Pulmonary artery endothelial cell (primary cell): ENCODE results near the gene HIVEP3. TPM values are rescaled to one million over a fixed set of nuclear protein-coding genes. Genes with fewer than 3 reads are reported as not detected.

Source experiments
- DNase-seq: peaks from one replicate; pipeline ENCODE4 v3.0.0-alpha.2; 2011; ENCODE audit warnings: low read depth, low spot score
- total RNA-seq: library from RNA; depleted of rRNA; stranded (reverse); fragments of >200 nt; gene quantifications from 2 replicates; pipeline ENCODE4 v1.2.3, GENCODE V29; 2014

HIVEP3 gene
- total RNA-seq, 1 donor from 2014 or later = 1.1 TPM

DNA sequence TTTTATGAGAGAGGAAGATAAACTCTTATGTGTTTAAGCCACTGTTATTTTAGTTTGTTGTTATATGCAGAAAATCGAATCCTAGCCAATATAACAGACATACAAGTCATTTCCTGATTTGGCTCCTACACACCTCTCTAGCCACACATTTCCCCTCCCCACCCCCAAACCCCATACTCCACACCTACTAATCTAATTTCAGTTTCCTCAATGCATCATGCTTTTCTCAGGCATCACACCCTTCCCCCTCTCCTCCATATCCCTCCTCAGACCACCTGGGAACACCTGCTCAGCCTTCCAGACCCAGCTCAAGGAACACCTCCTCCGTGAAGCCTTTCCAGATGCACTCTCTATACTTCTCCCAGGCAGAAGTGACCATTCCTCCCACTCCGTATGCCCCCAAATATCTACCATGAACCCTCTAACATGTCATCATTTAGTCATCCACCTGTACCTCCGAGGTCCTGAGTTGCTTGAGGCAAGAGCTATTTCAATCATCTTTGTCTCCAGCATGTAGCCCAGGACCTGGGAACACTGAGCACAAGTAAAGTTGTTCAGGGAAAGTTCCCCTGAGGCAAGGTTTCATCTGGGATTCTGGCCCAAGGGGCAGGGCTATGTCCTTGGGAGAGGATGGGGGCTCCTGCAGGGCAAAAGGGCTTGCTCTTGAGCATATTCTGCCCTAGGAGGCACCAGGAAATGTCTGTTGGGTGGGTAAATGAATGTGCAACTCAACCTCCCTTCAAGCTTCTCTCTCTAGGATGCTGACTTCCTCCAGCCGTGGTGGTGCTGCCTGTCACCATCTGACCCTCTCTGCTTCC is 126.8 kb downstream of the HIVEP3 start:
- no peak for DNase-seq

DNA sequence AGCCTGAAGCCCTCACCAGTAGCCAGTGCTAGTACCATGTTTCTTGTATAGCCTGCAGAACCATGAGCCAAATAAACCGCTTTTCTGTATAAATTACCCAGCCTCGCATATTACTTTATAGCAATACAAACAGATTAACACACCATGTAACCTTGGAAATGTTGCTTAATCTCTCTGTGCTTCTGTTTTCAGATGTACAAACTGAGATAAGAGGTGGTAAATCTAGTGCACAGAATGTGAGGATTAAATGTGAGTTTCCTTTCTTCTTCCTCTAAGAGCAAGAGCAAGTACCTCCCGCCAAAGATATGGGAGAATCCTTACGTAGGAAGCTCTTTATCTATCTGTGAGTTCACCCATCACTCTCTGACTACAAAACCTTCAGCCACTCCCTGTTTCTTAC is 128.4 kb downstream of the HIVEP3 start:
- DNase-seq = no peak

DNA sequence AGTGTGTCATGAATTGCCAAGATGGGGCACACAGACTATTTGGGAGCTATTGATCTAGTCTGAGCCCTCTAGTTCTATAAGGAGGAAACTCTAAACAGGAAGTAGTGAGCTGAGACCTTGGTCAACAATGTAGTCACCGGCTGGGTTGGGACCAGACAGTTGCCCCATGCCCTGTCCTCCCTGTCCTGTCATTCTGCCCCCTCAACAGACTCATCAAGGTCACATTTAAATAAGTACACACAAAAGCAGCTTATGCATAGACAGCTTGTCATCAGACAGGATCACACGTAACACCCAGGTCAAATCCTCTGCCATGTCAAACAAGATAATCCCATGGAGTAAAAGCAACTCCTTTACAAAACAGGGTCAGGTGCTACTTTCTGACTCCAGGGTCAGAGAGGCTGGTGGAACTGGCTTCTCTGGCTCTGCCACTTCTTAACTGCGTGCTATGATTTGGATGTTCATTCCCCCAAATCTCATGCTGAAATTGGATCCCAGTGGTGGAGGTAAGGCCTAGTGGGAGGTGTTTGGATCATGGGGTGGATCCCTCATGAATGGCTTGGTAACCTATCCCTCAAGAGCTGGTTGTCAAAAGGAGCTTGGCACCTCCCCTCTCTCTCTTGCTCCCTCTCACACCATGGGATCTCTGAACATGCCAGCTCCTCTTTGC is 128.9 kb downstream of the HIVEP3 start:
- DNase-seq = no peak

DNA sequence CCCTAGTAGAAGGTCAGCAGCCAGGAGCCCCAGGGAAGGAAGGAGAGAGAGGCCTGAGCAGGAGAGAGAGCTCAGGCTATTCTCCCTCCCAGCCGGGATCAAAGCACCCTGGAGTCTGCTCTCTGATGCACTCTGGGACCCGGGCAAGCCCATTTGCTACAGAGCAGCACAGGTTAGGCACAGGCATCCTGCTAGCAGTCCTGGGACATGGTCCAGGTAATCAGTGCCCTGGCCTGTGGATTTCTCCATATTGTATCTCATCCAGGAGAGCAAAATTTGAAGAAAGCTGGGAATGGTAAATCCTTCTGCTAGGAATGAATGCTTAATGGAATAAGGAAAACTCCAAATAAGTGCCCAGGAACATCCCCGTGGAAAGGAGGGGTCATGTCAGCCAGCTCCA is 130.3 kb downstream of the HIVEP3 start:
- DNase-seq = no peak

DNA sequence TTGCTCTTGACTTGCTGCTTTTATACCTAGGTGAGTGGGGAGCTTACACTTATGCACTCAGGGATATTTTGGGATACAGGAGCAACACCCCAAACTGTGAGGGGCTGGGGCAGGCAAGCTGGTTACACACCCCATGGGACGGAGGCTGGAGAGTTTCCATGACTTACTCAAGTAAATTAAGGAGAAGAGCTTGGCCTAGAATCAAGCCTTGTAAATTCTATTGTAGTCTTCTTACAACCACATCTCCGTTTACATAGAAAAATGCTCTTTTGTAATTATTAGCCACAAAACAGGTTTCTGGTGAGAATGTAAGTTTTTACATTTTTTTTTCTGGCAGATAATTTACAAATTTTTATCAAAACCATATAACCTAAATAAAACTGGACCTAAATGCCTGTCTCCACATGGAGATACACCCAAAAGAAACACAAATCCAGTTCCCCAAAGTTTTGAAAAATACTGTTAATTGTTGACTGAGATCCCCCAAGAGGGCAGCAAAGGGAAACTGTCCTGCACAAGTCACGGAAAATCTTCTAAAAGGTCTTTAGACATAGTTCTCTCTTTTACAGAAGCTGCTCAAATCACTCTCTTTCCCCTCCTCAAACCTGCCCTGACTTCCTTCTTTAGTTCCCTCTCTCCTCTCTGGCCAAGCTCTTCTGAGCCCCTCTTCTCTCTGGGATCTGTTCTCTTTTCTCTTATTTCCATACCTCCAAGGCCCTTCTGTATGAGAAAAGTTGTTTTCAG is 134.0 kb downstream of the HIVEP3 start:
- no peak for DNase-seq

DNA sequence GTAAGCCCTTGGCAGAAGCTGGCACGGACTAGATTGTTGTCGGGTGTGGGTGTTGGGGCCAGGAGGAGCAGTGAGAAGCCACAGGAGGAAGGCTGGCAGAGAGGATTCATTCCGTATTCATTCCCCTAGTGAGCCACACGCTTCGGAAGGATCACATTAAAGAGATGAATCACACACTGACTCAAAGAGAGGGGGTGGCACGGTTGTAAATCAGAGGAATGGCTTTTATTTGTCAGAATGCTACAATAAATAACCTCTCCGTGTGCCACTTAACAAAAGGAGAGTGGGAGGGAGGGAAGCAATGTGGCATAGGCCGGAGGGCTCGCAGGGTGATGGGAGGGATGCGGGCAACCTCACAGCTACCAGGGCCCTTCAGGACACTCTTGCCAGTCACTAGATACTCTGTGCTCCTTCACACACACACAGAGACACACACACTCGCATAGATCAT is 135.5 kb downstream of the HIVEP3 start:
- no peak for DNase-seq

DNA sequence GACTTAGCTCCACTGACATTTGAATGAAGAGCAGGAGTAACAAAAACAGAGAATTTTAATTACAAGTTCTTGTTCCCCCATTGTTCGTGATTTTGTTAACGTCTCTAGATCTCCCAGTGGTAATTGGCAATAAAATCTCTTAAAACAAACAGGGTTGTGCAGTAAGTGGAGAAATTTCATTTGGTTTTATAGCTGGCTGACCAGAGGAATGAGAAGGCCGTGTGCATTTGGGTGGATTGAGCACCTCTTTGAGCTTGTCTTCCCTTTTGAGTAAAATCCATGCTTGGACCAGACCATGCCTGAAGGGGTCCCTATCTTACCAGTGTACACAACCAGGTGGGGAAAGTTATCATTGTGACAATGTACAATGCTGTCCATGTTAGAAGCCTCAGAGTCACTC is 137.8 kb downstream of the HIVEP3 start:
- DNase-seq = no peak

DNA sequence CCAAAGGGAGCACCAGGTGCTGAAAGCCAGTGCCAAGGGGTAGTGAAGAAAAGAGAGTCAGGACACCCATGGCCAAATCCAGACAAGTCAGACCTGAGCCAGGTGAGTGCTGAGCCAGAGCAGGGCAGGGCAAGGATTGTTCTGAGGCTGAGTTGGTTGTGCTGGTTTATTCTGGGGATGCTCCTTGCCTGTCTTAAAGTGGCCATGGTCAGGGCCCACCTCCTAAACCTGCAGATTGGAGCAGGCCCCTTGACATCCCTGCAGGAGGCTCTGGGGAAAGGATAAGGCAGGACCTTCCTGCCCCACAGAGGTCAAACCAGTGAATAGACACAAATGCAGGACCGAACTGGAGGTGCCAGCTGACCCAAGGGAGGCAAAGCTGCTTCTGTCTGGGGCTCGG is 138.4 kb downstream of the HIVEP3 start:
- DNase-seq = no peak

DNA sequence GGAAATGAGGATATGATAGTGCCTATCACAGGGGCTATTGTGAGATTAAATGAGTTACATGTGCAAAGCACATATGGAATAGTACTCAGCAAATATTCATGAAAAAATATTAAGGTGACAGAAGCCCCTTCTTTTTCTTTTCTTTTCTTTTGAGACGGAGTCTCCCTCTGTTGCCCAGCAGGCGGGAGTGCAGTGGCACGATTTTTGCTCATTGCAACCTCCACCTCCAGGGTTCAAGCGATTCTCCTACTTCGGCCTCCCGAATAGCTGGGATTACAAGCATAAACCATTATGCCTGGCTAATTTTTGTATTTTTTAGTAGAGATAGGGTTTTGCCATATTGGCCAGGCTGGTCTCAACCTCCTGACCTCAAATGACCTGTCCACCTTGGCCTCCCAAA is 139.4 kb downstream of the HIVEP3 start:
- no peak for DNase-seq

DNA sequence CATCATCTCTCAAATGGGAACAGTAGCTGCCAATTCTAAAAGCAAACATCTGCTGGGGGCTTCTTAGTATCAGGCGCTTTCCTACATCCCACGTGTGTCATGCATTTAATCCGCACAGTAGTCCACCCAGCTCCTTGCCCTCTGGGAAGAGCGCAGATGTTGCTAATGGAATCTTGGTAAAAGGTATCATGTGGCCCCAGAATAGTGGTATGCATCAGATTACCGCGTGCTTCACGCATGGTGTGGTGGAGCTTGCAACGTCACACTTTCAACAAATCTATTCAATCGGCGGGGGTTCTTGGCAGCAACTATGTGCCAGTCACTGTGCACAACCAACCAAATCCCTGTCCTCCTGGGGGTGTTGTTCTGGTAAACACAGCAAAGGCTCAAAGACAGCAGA is 141.0 kb downstream of the HIVEP3 start:
- no peak for DNase-seq

DNA sequence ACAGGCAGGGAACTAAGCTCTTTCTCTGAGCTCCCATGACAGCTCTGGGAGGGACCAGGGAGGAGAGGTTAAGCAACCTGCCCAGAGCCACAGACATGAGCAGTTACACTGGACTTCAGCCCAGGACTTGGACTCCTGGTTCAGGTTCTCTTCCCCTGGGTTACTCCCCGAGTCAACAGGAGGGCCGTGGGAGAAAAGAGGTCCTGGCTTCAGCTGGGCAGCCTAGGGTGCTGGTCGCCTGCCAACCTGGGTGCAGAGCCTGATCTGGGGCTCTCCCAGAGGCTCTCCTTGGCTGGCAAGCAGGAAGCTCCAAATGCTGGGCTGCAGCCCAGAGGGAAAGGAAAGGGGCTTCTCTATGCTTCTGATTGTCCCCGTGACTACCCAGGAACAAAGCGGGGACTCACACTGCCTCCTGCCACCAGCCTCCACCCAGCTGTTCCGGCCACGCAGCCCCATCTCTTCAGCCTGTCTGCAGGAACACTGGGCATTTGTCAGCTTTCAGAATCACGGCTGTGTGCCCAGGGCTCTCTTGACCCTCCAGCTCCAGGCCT is 141.8 kb downstream of the HIVEP3 start:
- DNase-seq = no peak

DNA sequence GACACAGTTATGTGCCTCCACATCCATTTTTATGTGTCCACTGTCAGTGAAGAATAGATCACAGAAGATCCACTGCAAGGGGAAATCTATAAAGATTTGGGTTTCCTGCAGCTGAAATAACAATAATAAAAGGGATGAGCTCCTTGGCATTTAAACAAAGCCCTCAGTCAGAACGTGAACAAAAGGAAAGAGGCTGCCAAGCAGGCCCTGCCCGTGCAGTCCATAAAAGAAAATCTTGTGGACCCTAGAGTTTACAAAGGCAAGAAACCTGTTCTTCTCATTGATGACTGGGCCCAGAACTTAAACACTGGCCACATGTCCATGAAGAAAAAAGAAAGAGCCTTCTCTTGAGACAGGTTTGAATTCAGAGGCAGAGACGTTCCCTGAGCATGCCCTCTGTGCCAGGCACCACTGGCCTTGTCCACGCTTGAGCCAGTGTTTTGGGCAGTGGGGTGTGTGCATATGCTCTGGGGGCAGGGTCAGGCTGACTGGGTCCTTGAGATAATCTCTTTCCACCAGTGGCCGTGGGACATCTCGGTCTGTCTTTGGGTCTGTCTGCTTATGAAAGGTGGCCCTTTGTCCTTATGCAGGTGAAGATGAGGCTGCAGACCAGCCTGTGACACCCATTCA is 142.7 kb downstream of the HIVEP3 start:
- DNase-seq = no peak

DNA sequence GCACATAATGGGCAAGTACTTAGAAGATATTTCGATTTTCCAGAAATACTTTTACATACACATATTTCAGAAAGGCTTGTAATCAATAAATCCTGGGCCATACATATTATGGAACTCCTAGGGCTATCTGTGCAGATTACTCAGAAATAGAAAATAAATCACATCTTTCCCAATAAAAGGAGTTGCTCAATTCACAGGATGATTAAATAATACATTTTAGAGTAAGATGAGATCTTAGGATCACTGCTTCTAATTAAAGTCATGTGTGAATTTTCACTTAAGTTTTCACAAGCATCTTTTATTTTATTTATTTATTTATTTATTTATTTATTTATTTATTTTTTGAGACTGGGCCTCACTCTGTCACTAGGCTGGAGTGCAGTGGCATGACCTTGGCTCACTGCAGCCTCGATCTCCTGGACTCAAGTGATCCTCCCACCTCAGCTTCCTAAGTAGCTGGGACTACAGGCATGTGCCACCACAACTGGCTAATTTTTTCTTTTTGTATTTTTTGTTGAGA is 144.2 kb downstream of the HIVEP3 start:
- DNase-seq = no peak

DNA sequence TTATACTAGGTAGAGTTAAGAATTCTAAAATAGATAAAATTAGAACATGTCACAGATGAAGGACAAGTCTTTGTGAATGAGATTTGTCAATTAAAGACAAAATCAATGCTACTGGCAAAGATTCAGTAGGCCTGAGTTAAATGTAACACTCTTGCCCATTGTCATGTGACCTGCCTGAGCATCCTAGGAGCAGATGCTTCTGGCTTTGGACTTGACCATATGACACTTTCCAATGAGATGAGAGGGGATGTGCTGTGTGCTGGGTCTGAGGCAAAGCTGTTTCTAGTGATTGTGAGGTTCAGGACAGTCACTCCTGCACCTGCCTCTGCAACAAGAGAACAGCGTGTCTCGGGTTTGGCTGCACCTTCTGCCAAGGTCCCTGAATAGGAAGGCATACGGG is 144.9 kb downstream of the HIVEP3 start:
- DNase-seq = no peak

DNA sequence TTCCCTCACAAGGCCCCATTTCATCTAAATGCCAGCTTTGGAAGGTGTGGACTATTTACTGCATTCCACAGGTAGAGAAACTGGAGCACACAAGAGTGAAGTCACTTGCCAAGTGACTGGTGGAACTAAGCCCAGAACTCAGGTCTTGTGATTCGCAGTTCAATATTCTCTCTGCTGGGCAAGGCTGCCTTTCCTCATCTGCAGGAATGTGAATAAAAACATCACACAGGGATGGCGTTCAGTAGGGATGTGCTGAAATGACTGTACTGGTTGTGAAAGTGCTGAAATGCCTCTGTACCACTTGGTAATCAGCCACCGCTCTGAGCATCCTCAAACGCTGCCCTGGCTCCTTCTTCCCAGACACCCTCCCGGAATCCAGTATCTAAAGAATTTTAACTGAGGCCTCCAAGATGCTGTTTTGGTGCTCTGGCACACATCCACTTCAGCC is 145.6 kb downstream of the HIVEP3 start:
- no peak for DNase-seq

DNA sequence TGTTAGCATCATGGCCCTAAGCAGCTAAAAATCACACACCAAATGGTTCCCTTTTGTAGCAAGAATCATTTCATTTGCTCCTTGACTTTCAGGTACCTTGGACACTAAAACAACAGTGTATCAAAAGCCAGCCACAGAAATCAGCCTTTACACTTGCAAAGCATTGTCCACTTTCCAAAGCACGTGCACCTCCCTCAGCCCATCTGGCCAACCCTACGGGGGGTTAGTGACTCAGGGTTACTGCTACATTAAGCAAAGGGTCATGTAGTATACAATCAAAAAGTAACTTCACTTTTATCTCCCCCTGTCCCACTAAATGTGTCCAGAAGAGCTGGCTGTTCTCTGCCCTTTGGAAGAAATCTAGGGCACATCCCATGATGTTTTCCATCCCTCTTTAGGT is 149.7 kb downstream of the HIVEP3 start:
- no peak for DNase-seq

DNA sequence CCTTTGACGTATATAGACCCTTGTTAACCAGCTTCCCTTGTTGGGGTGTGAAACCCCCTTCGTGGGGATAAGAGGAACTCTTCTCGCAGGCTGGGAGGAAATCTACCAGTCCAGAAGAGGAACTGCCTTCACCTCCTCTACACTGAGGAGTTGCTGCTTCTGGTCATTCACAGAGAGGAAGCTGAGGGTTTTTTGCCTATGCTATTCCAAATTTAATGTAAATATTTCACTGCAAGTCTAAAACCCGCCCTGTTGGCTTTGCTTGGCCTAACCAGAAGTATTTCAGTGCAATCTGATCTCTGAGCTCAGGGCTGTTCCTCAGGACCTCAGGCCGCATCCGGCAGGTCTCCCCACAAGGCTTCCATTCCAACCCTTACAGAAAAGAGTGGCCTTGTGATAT is 150.1 kb downstream of the HIVEP3 start:
- DNase-seq = no peak

DNA sequence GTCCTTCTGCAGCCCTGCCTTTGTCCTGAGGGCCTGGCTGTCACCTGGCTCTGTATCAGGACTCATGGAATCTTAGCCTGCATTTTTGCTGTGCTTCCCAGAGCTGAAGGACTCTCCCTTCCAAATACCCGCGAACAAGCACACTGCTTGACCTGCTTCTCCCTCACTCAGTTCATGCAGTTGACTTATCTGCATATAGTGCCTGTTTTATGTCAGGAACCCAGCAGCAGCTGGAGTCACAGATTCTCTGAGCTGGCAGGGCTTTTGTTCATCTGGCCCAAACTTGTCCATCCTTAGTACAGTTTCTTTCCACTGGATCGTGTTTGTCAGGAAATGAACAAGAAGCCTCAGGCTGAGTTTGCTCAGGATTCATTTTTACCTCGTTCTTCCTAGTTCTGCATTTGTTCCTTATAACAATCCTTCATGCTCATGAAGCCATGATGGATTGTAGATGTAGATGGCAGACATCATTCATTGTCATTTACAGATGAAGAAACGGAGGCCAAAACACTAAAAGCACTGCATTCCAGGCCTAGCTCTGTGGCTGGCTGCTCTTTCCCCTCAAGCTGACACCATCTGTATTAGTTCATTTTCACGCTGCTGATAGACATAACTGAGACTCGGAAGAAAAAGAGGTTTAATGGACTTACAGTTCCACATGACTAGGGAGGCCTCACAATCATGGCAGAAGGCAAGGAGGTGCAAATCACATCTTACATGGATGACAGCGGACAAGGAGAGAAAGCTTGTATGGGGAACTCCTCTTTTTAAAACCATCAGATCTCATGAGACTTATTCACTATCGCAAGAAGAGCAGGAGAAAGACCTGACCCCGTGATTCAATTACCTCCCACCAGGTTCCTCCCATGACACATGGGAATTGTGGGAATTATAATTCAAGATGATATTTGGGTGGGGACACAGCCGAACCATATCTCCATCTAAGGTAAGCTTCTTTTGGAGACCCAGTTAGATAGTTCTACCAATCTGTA is 150.9 kb downstream of the HIVEP3 start:
- DNase-seq = no peak

DNA sequence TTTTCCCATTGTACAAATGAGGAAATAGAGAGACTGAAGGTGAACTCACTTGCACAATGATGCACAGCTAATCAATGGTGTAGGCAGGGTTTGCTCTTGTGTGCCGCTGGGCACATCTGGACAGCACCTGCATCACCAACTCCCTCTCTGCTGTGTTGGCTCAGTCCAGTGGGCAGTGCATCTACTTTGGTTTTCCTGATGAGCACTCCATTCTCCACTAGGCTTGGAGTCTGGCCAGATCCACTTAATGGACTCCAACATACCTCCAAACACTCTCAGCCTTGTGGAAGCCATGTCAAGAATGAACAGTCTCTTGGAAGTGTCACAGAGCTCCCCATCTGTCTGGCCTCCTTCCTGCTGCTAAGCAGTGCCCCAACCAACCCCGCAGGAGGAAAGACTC is 152.2 kb downstream of the HIVEP3 start:
- no peak for DNase-seq

DNA sequence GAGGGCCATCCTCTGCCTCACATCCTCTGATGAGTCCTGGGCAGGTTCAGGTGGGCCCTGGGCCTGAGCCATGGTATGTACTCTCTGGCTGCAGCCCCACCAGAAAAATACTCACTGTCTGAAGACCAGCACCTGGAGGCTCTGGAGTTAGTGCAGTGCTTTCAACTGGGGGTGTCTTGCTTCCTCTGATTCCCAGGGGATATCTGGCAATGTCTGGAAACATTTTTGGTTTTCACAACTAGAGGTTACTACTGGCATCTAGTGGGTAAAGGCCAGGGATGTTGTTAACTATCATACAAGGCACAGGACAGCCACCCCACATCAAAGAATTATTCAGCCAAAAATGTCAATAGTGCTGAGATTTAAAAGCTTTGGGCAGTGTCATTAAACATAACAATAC is 152.7 kb downstream of the HIVEP3 start:
- DNase-seq = no peak
